Erythroblast (primary cell): ENCODE measurements around the gene ZBTB39.
"Not testable (repeated sequence)": the region's sequence is repeated elsewhere in the genome, so short reads cannot be mapped to it uniquely, and the experiment has no call there.

ENCODE experiments used
- DNase-seq, 2 experiments: peaks; one replicate each; lab custom pipeline; 2025; lab: John Stamatoyannopoulos, UW
- GATA1 ChIP-seq: IDR thresholded peaks from 2 replicates; pipeline ENCODE4 v1.6.1; 2011; ENCODE audit warnings: low read depth, mild to moderate bottlenecking, control low read depth, low read length, moderate library complexity
- POLR2A ChIP-seq: IDR thresholded peaks from 2 replicates; pipeline ENCODE4 v1.6.1; 2011; ENCODE audit warnings: mild to moderate bottlenecking, low read length

Gene ZBTB39

GRCh38 chr12:56989861-56990610 is 16.3 kb downstream of the ZBTB39 start:
- TF ChIP-seq POLR2A (no peak), GATA1 (no peak)
- DNase-seq: no peak

- peak; percentile 67 to 82 for DNase-seq
- TF ChIP-seq GATA1 (no peak), POLR2A (no peak)
Observed at GRCh38 chr12:56988207-56988739, 18.1 kb downstream of the ZBTB39 start.

- peak; percentile 80 to 88 for DNase-seq
- TF ChIP-seq POLR2A (no peak), GATA1 (no peak)
Observed at GRCh38 chr12:56987551-56988053, 18.7 kb downstream of the ZBTB39 start.

GRCh38 chr12:56987011-56987410 is 19.3 kb downstream of the ZBTB39 start:
- DNase-seq: no peak
- no peak for TF ChIP-seq GATA1
- no peak for TF ChIP-seq POLR2A

- not testable (repeated sequence) for DNase-seq
Observed at GRCh38 chr12:56985714-56986113, 20.6 kb downstream of the ZBTB39 start.

DNA sequence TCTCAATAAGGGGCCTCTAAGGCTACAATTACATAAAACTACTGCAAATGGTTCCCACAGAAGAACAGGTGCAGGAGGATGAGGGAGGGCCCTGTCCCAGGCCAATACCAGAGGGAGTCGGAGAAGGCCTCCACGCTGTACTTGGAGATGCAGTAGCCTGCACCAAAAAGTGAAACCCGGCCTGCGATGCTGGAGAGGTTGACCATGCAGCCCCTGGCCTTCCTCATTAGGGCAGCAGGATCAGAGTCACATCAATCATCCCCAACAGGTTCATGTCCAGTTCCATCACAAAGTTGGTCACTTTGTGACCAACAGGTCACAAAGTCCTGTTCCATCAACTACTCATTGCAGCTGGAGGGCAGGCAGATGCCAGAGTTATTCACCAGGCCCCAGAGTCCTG is 23.0 kb downstream of the ZBTB39 start:
- TF ChIP-seq POLR2A: no peak
- TF ChIP-seq GATA1: no peak
- no peak for DNase-seq

DNA sequence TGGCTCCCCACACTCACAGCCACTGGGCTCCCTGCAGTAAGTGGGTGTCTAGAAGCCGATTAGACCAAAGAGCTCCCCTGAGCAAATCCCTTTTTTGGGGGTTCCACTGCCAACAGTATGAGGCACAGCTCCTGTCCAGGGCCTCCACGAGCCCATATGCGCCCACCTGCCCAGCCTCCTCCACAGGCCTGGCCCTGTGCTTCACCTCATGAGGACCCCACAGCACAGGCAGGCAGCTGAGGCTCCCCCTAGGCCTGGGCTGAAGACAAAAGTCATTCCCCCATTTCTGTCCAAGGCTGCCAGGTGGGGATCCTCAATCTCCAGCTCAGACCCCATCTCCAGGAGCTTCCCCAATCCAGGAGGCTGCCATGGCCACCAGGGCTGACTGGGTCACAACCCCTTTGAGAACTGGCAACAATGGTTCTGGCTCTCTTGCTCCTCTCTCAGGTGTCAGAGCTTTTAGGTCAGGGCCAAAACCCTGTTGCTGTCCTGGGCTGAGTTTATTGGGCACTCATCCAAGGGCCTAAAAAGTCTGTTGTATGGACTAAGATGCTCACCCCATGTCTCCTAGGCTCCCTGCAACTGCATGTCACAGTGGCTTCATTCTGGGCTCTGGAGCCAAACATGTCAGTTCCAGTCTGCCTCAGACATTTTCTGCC is 23.6 kb downstream of the ZBTB39 start:
- DNase-seq: not testable (repeated sequence)

- TF ChIP-seq GATA1 (no peak), POLR2A (no peak)
- no peak for DNase-seq
Observed at GRCh38 chr12:56980941-56981530, 25.3 kb downstream of the ZBTB39 start.

DNA sequence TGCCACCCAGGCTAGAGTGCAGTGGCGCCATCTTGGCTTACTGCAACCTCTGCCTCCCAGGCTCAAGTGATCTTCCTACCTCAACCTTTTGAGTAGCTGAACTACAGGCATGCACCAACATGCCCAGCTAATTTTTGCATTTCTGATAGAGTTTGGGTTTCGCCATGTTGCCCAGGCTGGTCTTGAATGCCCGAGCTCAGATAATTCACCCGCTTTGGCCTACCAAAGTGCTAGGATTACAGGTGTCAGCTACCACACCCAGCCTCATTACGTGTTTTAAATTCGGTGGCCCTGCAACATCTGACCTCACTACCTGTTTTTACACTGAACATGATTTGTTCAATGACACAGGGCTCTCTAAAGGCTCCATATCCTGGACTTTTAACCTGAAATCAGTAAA is 26.1 kb downstream of the ZBTB39 start:
- DNase-seq: no peak
- no peak for TF ChIP-seq GATA1
- no peak for TF ChIP-seq POLR2A

DNA sequence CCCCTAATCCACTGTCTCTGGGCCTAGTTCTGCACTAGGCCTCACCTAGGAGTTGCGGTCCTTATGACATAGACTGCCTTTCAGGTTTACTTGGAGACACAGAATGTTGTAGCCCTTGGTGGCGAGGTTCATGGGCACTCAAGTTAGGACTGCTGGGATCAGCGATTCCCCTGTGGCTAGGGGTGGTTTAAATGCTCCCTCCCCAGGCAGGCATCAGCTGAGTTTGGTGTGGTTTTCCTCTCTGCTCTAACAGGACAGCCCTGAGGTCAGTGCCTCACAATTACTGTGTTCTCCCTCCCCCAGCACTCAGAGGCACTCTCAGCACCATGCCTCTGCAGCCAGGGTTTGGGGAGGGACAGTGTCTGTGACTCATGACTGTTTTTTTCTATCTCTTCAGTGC is 26.7 kb downstream of the ZBTB39 start:
- no peak for TF ChIP-seq GATA1
- TF ChIP-seq POLR2A: no peak
- no peak for DNase-seq

DNA sequence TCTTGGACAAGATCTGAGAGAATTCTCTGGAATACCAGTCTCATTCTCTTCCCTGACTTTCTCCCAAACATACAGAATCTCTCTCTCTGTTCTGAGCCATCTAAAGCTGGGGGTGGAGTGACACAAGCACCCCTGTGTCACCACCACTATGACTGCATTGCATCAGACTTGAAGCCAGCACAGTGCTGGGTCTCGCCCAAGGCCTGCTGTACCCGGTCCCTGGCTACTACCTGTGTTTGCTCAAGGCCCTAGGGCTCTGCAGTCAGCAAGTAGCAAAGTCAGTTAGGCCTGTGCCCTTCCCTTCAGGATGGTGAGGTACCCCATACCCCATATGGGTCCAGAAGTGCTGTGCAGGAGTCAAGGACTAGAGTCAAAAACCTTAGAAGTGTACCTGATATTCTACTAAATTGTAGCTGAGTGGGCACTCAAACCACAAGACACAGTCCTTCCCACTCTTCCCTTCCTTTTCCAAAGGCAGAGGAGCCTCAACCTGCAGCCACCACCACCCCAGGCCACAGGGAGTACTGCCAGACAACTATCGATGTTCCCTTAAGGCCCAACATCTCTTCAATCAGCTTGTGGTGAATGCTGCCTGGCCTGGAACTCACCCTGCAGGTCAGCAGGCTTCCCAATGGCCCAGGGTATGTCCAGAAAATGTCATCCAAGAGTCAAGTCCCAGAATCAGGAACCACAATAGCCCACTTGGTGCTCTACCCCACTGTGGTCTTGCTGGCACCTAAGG is 27.8 kb downstream of the ZBTB39 start:
- TF ChIP-seq POLR2A (no peak), GATA1 (no peak)
- no peak for DNase-seq

DNA sequence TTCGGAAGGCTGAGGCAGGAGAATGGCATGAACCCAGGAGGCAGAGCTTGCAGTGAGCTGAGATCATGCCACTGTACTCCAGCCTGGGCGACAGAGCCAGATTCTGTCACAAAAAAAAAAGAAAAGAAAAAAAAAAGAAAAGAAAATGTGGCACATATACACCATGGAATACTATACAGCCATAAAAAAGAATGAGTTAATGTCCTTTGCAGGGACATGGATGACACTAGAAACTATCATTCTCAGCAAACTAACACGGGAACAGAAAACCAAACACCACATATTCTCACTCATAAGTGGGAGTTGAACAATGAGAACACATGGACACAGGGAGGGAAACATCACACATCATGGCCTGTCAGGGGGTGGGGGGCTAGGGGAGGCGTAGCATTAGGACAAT is 29.0 kb downstream of the ZBTB39 start:
- DNase-seq: not testable (repeated sequence)

GRCh38 chr12:56974224-56974623 is 32.1 kb downstream of the ZBTB39 start:
- DNase-seq: not testable (repeated sequence)

- DNase-seq: not testable (repeated sequence)
Observed at GRCh38 chr12:56968910-56969309, 37.4 kb downstream of the ZBTB39 start.

- DNase-seq: not testable (repeated sequence)
Observed at GRCh38 chr12:56965997-56966642, 40.2 kb downstream of the ZBTB39 start.

DNA sequence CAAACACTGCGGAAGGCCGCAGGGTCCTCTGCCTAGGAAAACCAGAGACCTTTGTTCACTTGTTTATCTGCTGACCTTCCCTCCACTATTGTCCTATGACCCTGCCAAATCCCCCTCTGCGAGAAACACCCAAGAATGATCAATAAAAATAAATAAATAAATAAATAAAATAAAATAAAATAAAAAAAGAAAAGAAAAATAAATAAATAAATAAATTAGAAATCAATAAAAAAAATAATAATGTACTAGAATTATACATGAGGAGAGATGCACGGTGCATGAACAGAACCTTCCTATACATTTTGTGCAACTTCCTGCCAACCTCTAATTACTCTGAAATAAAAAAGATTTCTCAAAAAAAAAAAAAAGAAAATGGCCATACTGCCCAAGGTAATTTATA is 41.2 kb downstream of the ZBTB39 start:
- DNase-seq: not testable (repeated sequence)

DNA sequence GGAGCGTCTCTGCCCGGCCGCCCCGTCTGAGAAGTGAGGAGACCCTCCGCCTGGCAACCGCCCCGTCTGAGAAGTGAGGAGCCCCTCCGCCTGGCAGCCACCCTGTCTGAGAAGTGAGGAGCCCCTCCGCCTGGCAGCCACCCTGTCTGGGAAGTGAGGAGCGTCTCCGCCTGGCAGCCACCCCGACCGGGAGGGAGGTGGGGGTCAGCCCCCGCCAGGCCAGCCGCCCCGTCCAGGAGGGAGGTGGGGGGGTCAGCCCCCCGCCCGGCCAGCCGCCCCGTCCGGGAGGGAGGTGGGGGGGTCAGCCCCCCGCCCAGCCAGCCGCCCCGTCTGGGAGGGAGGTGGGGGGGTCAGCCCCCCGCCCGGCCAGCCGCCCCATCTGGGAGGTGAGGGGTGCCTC is 42.8 kb downstream of the ZBTB39 start:
- DNase-seq: not testable (repeated sequence)

GRCh38 chr12:56962247-56962646 is 44.1 kb downstream of the ZBTB39 start:
- not testable (repeated sequence) for DNase-seq
